IMR-90 (cell line): Measurements from ENCODE around the gene CROCC2. TPM values are rescaled to one million over a fixed set of nuclear protein-coding genes. Genes with fewer than 3 reads are reported as not detected.

Experiments
- ATAC-seq: fragments of 200-7000 bp; cut with Tn5 transposase; 2 replicates; pipeline ENCODE4 v1.9.1; 2020; ENCODE audit warnings: low read depth, mild to moderate bottlenecking, moderate library complexity
- BruUV-seq: library from RNA; stranded (reverse); fragments of 400-500 nt; replicated peaks from 2 replicates; lab custom pipeline; 2021; lab: Mats Ljungman, UMichigan
- CTCF ChIA-PET: fragments of 300-600 bp; formaldehyde crosslinking; extraction: SDS; loops from one replicate; lab custom pipeline; 2021; ENCODE audit warnings: antibody characterized with exemption; lab: Yijun Ruan, JAX
- POLR2A ChIA-PET: fragments of 300-600 bp; sonication (Branson Sonifier 250); formaldehyde crosslinking; loops from one replicate; lab custom pipeline; 2022; ENCODE audit warnings: antibody characterized with exemption; ENCODE audit not compliant: unreplicated experiment; lab: Charles Lee
- DNase-seq: peaks from one replicate; pipeline ENCODE4 v3.0.0; 2013
- H2AFZ ChIP-seq: replicated peaks from 2 replicates; pipeline ENCODE3; 2013; ENCODE audit warnings: low read length, mild to moderate bottlenecking; ENCODE audit not compliant: poor library complexity
- H2AK5ac ChIP-seq: 2 replicates; pipeline ENCODE4 v1.6.1; 2013; ENCODE audit warnings: low read depth, low read length, inconsistent platforms
- H2AK9ac ChIP-seq: replicated peaks from 2 replicates; pipeline ENCODE3; 2013; ENCODE audit warnings: mild to moderate bottlenecking, low read depth, low read length, moderate library complexity; ENCODE audit not compliant: poor library complexity
- H2BK120ac ChIP-seq: 2 replicates; pipeline ENCODE4 v1.6.1; 2013; ENCODE audit warnings: low read depth, low read length, inconsistent platforms
- H2BK15ac ChIP-seq: 3 replicates; pipeline ENCODE4 v1.6.1; 2013; ENCODE audit warnings: low read depth, low read length, inconsistent platforms
- H2BK20ac ChIP-seq: 2 replicates; pipeline ENCODE4 v1.6.1; 2013; ENCODE audit warnings: low read depth, mild to moderate bottlenecking, inconsistent platforms, low read length, moderate library complexity
- H2BK5ac ChIP-seq: 2 replicates; pipeline ENCODE4 v1.6.1; 2013; ENCODE audit warnings: mild to moderate bottlenecking, low read depth, low read length, inconsistent platforms; ENCODE audit not compliant: poor library complexity, severe bottlenecking
- H3K14ac ChIP-seq: replicated peaks from 2 replicates; pipeline ENCODE4 v1.6.1; 2013; ENCODE audit warnings: low read depth, low read length, inconsistent platforms
- H3K18ac ChIP-seq: 2 replicates; pipeline ENCODE4 v1.6.1; 2013; ENCODE audit warnings: low read depth, low read length, control low read depth
- H3K23ac ChIP-seq: 2 replicates; pipeline ENCODE4 v1.6.1; 2013; ENCODE audit warnings: low read depth, low read length, inconsistent platforms
- H3K27ac ChIP-seq: 2 replicates; pipeline ENCODE4 v1.5.1; 2013; ENCODE audit warnings: mild to moderate bottlenecking, control low read depth, low read length; ENCODE audit not compliant: insufficient read depth
- H3K27me3 ChIP-seq: 2 replicates; pipeline ENCODE4 v1.6.1; 2013; ENCODE audit warnings: low read length; ENCODE audit not compliant: control insufficient read depth, insufficient read depth
- H3K36me3 ChIP-seq: 2 replicates; pipeline ENCODE4 v1.6.1; 2013; ENCODE audit warnings: low read length, mixed read lengths; ENCODE audit not compliant: control insufficient read depth, insufficient read depth
- H3K4ac ChIP-seq: 2 replicates; pipeline ENCODE4 v1.6.1; 2013; ENCODE audit warnings: low read depth, low read length, inconsistent platforms
- H3K4me1 ChIP-seq: 2 replicates; pipeline ENCODE4 v1.6.1; 2013; ENCODE audit warnings: low read length, mixed read lengths; ENCODE audit not compliant: control insufficient read depth, insufficient read depth
- H3K4me2 ChIP-seq: 2 replicates; pipeline ENCODE4 v1.6.1; 2013; ENCODE audit warnings: low read depth, mild to moderate bottlenecking, control low read depth, low read length, moderate library complexity
- H3K4me3 ChIP-seq: 2 replicates; pipeline ENCODE4 v1.5.1; 2013; ENCODE audit warnings: low read depth, mild to moderate bottlenecking, control low read depth, low read length, moderate library complexity; ENCODE audit not compliant: insufficient read depth
- H3K56ac ChIP-seq: 2 replicates; pipeline ENCODE4 v1.6.1; 2013; ENCODE audit warnings: low read length, inconsistent platforms; ENCODE audit not compliant: insufficient read depth; ENCODE audit errors: extremely low read depth
- H3K79me1 ChIP-seq, 2 experiments: 2 replicates each; pipeline ENCODE4 v1.6.1; 2013; ENCODE audit warnings: low read length in 2 of 2, inconsistent platforms in 1 of 2, low read depth in 1 of 2
- H3K9ac ChIP-seq: 2 replicates; pipeline ENCODE4 v1.6.1; 2013; ENCODE audit warnings: low read depth, low read length, control low read depth
- H3K9me1 ChIP-seq: 2 replicates; pipeline ENCODE4 v1.6.1; 2013; ENCODE audit warnings: low read length, inconsistent platforms; ENCODE audit not compliant: insufficient read depth
- H3K9me3 ChIP-seq: 2 replicates; pipeline ENCODE4 v1.6.1; 2013; ENCODE audit warnings: low read length; ENCODE audit not compliant: control insufficient read depth, insufficient read depth
- H4K20me1 ChIP-seq: 2 replicates; pipeline ENCODE4 v1.6.1; 2013; ENCODE audit warnings: low read length, inconsistent platforms; ENCODE audit not compliant: insufficient read depth
- H4K5ac ChIP-seq: 2 replicates; pipeline ENCODE4 v1.6.1; 2013; ENCODE audit warnings: mild to moderate bottlenecking, low read depth, low read length, control low read depth
- H4K8ac ChIP-seq, 2 experiments: 2 replicates each; pipeline ENCODE4 v1.6.1; 2013; ENCODE audit warnings: low read depth in 2 of 2, low read length in 2 of 2, control low read depth in 1 of 2, inconsistent platforms in 1 of 2
- H4K91ac ChIP-seq: 2 replicates; pipeline ENCODE4 v1.6.1; 2013; ENCODE audit warnings: low read depth, low read length, inconsistent platforms; ENCODE audit not compliant: insufficient read depth
- BHLHE40 ChIP-seq: fragments of 150-350 bp; IDR thresholded peaks from 2 replicates; pipeline ENCODE4 v1.6.1; 2016; ENCODE audit warnings: mild to moderate bottlenecking, low read depth, low read length
- CHD1 ChIP-seq: IDR thresholded peaks from 2 replicates; pipeline ENCODE4 v1.6.1; 2012; ENCODE audit warnings: low read depth, low read length, improper control_type of control experiment
- CTCF ChIP-seq: conservative IDR thresholded peaks from 2 replicates; pipeline ENCODE4 v1.5.1; 2012; ENCODE audit warnings: mild to moderate bottlenecking, low read depth, low read length, improper control_type of control experiment
- ELK1 ChIP-seq: fragments of 150-350 bp; IDR thresholded peaks from 2 replicates; pipeline ENCODE4 v1.6.1; 2016; ENCODE audit warnings: low read depth, mild to moderate bottlenecking, low read length, moderate library complexity, borderline replicate concordance
- FOS ChIP-seq: fragments of 150-350 bp; IDR thresholded peaks from 2 replicates; pipeline ENCODE4 v1.6.1; 2016; ENCODE audit warnings: low read depth, low read length
- MAFK ChIP-seq: IDR thresholded peaks from 2 replicates; pipeline ENCODE4 v1.6.1; 2012; ENCODE audit warnings: low read depth, low read length, improper control_type of control experiment
- MAZ ChIP-seq: IDR thresholded peaks from 2 replicates; pipeline ENCODE4 v1.6.1; 2012; ENCODE audit warnings: low read depth, mild to moderate bottlenecking, low read length, improper control_type of control experiment, moderate library complexity, borderline replicate concordance
- NFE2L2 ChIP-seq: fragments of 150-350 bp; IDR thresholded peaks from 2 replicates; pipeline ENCODE4 v1.6.1; 2016; ENCODE audit warnings: low read depth, mild to moderate bottlenecking, low read length
- POLR2A ChIP-seq: IDR thresholded peaks from 2 replicates; pipeline ENCODE4 v1.6.1; 2012; ENCODE audit warnings: mild to moderate bottlenecking, low read depth, low read length
- RCOR1 ChIP-seq: IDR thresholded peaks from 2 replicates; pipeline ENCODE4 v1.6.1; 2012; ENCODE audit warnings: mild to moderate bottlenecking, low read length, improper control_type of control experiment; ENCODE audit not compliant: insufficient replicate concordance
- RFX5 ChIP-seq: IDR thresholded peaks from 2 replicates; pipeline ENCODE4 v1.8.0; 2012; ENCODE audit warnings: low read depth, mild to moderate bottlenecking, low read length, moderate library complexity
- SMC3 ChIP-seq: fragments of 150-350 bp; IDR thresholded peaks from 2 replicates; pipeline ENCODE4 v1.6.1; 2016; ENCODE audit warnings: low read depth, mild to moderate bottlenecking, antibody characterized with exemption, low read length, moderate library complexity
- USF2 ChIP-seq: fragments of 150-350 bp; IDR thresholded peaks from 2 replicates; pipeline ENCODE4 v1.6.1; 2017; ENCODE audit warnings: mild to moderate bottlenecking, antibody characterized with exemption, low read length, low read depth
- whole genome bisulfite sequencing, 2 experiments: methylation state at CpG; one replicate each; pipeline versions ENCODE4 v1.1.5 to v1.1.7; 2013; ENCODE audit warnings: missing lambda C conversion rate in 2 of 2; ENCODE audit not compliant: insufficient read length in 1 of 2; ENCODE audit errors: extremely low coverage in 2 of 2; 5-methylcytosine and 5-hydroxymethylcytosine counted together
- dilution Hi-C: fragments of 300-500 bp; cut with HindIII; formaldehyde crosslinking; loops from one replicate; pipeline ENCODE4 v1.14.3; 2018; ENCODE audit warnings: low sequenced_read_pairs; ENCODE audit not compliant: unreplicated experiment
- in situ Hi-C: fragments of 300-500 bp; cut with MboI; formaldehyde crosslinking; loops from 3 replicates; pipeline ENCODE4 v1.14.3; 2019; ENCODE audit warnings: low sequenced_read_pairs, inconsistent platforms, mixed read lengths
- intact Hi-C: fragments of 100-400 bp; cut with micrococcal nuclease; formaldehyde crosslinking; loops from 2 replicates; pipeline ENCODE4 v1.10.0; 2022
- polyA plus RNA-seq, 3 experiments: library from polyadenylated mRNA; depleted of rRNA; stranded (reverse); fragments of >200 nt; gene quantifications; 2 replicates each; pipeline ENCODE4 v1.2.3, GENCODE V29; 2012; ENCODE audit warnings: low replicate concordance in 1 of 3
- total RNA-seq: library from RNA; depleted of rRNA; stranded (reverse); fragments of >200 nt; gene quantifications from 2 replicates; pipeline ENCODE4 v1.2.3, GENCODE V29; 2012

CROCC2 gene
- total and polyA plus RNA-seq, 2 of the 4 experiments (the other 2 are of a cell fraction), result not detected

GRCh38 chr2:240928476-240929363 is 22.6 kb downstream of the CROCC2 start:
- no TSS peak for BruUV-seq
- dilution Hi-C loops, result no loop called here

More at GRCh38 chr2:240928476-240929363, 22.6 kb downstream of the CROCC2 start:
- no peaks in the 10 kb centered on the region for H3K9me3 ChIP-seq
- H3K9ac ChIP-seq, result no peak overlapping the region
- 89% methylated on average over 14 of the region's 24 CpGs; no CpG with 5 or more reads in 1 of the 2 experiments for WGBS, 2 experiments
- H3K4ac ChIP-seq, result no peak overlapping the region
- in situ Hi-C loops (no loop called here), intact Hi-C loops (no loop called here)
- H3K27ac ChIP-seq, result no peak overlapping the region
- H2AK5ac ChIP-seq, result no peak overlapping the region
- no peaks in the 10 kb centered on the region for H3K36me3 ChIP-seq
- no peak for DNase-seq
- H3K27me3 ChIP-seq, result peaks cover 23% of the 10 kb centered on the region
- no peak for TF ChIP-seq RCOR1
- TF ChIP-seq CHD1, result no peak
- no peak for TF ChIP-seq MAFK
- TF ChIP-seq NFE2L2, result no peak
- TF ChIP-seq CTCF, result no peak
- no peak for TF ChIP-seq RFX5
- no peak for TF ChIP-seq USF2
- TF ChIP-seq FOS, result no peak
- no peak for TF ChIP-seq SMC3
- TF ChIP-seq BHLHE40, result no peak
- no peak for TF ChIP-seq ELK1
- TF ChIP-seq POLR2A, result no peak
- no peak for TF ChIP-seq MAZ
- peaks cover 1% of the 10 kb centered on the region; the same call in 1 of the 2 replicates for H3K4me1 ChIP-seq
- H2AFZ ChIP-seq, result peak overlapping the region; percentile 8
- ChIA-PET CTCF (no interaction called here), POLR2A (no interaction called here)
- H4K20me1 ChIP-seq, result no peaks in the 10 kb centered on the region
- no peak for ATAC-seq
- no peaks in the 10 kb centered on the region for H3K79me1 ChIP-seq
- no peak overlapping the region for H2BK120ac ChIP-seq
- no peak overlapping the region for H2BK5ac ChIP-seq
- H2AK9ac ChIP-seq, result no peak overlapping the region
- H3K18ac ChIP-seq, result no peak overlapping the region
- no peak overlapping the region for H3K4me2 ChIP-seq
- H3K56ac ChIP-seq, result no peak overlapping the region
- no peak overlapping the region for H3K23ac ChIP-seq
- no peak overlapping the region for H4K5ac ChIP-seq
- no peaks in the 10 kb centered on the region for H3K9me1 ChIP-seq
- no peak overlapping the region for H2BK15ac ChIP-seq
- no peak overlapping the region for H3K14ac ChIP-seq
- H3K4me3 ChIP-seq, result no peak overlapping the region
- no peak overlapping the region for H2BK20ac ChIP-seq
- H4K8ac ChIP-seq, result no peak overlapping the region
- no peak overlapping the region for H4K91ac ChIP-seq
